ENCODE data around the gene OR10AD1. TPM values are rescaled to one million over a fixed set of nuclear protein-coding genes. Genes with fewer than 3 reads are reported as not detected.
"Not testable (repeated sequence)": the region's sequence is repeated elsewhere in the genome, so short reads cannot be mapped to it uniquely, and the experiment has no call there.

Gene OR10AD1
- total and polyA plus RNA-seq, 4 experiments from 2014 or later, result not detected

DNA sequence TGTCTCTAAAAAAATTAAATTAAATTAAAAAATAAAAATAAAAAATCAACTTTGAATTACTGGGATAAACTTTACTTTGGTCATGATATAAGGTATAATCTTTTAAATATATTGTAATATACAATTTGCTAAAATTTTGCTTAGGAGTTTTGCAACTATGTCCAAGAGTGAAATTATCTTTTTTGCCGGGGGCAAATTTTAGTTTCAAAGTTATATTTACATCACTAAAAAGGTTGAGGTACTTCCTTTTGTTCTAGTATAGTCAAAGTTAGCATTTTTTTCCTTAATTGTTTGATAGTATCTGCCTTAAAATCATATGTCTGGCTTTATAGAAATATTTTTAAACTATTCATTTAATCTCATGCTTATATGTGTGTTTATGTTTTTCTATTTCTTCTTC is 17.6 kb upstream of the OR10AD1 start:
- H3K4me1 Mint-ChIP-seq, result peaks cover 0 to 2% (median 0%) of the 10 kb centered on the region in 4 donors
- H3K4me3 Mint-ChIP-seq, result no peak overlapping the region
- Histone ChIP-seq H3K27ac (ENCODE audit: low read depth, low read length) (no peak overlapping the region), H3K4me3 (ENCODE audit: low read length in 2 of 2) (no peak overlapping the region), H3K4me1 (ENCODE audit: insufficient read depth, low read length) (no peaks in the 10 kb centered on the region), H3K9me3 (ENCODE audit: control insufficient read depth in 1 of 2, low read length in 2 of 2) (no peaks in the 10 kb centered on the region), H3K36me3 (ENCODE audit: insufficient read depth, low read length) (no peaks in the 10 kb centered on the region), H3K27me3 (ENCODE audit: insufficient read depth, low read length) (peaks cover 11% of the 10 kb centered on the region)
- ChIA-PET CTCF (ENCODE audit: partially characterized antibody) (no interaction called here), POLR2A (ENCODE audit: partially characterized antibody) (no interaction called here)
- peaks cover 0 to 2% (median 0%) of the 10 kb centered on the region in 8 donors for H3K9me3 Mint-ChIP-seq
- no peaks in the 10 kb centered on the region for H3K36me3 Mint-ChIP-seq
- DNase-seq, result no peak
- no peak overlapping the region for H3K27ac Mint-ChIP-seq
- peaks cover 2 to 11% of the 10 kb centered on the region in 2 donors for H3K27me3 Mint-ChIP-seq
- intact Hi-C loops (cut with micrococcal nuclease), result no loop called here

DNA sequence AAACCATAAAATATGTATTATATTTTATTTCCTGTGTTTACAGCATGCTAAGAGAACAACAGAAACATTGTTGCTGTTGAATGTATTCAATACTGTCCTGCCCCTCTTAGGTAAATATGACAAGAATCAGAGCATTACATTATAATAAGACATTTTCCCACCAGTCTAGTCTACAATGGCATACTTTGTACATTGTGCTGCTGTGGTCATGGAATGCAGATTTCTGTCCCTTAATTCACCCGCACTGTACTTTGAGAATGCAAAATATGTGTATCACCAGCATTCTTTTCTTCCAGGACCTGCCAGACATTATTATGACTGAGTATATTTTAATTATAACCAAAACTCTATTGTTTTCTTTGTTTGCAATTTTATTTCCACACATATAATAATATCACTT is 16.5 kb upstream of the OR10AD1 start:
- Mint-ChIP-seq H3K27ac (no peak overlapping the region), H3K36me3 (no peaks in the 10 kb centered on the region), H3K4me1 (peaks cover 0 to 2% (median 0%) of the 10 kb centered on the region in 4 donors), H3K4me3 (no peak overlapping the region), H3K9me3 (peaks cover 0 to under 1% (median 0%) of the 10 kb centered on the region in 8 donors), H3K27me3 (peaks cover 1 to 8% of the 10 kb centered on the region in 2 donors)
- DNase-seq, result no peak
- intact Hi-C loops (cut with micrococcal nuclease), result no loop called here
- Histone ChIP-seq H3K4me1 (ENCODE audit: insufficient read depth, low read length) (no peaks in the 10 kb centered on the region), H3K4me3 (ENCODE audit: low read length in 2 of 2) (no peak overlapping the region), H3K36me3 (ENCODE audit: insufficient read depth, low read length) (no peaks in the 10 kb centered on the region), H3K27ac (ENCODE audit: low read depth, low read length) (no peak overlapping the region), H3K27me3 (ENCODE audit: insufficient read depth, low read length) (peaks cover 7% of the 10 kb centered on the region), H3K9me3 (ENCODE audit: control insufficient read depth in 1 of 2, low read length in 2 of 2) (no peaks in the 10 kb centered on the region)
- ChIA-PET CTCF (ENCODE audit: partially characterized antibody) (no interaction called here), POLR2A (ENCODE audit: partially characterized antibody) (no interaction called here)

- POLR2A ChIA-PET (ENCODE audit: partially characterized antibody), result no interaction called here
- Mint-ChIP-seq H3K4me3 (no peak overlapping the region), H3K27ac (no peak overlapping the region), H3K36me3 (no peaks in the 10 kb centered on the region), H3K4me1 (peaks cover 3 to 16% (median 12%) of the 10 kb centered on the region in 4 donors), H3K27me3 (peaks cover 0 to 10% of the 10 kb centered on the region in 2 donors), H3K9me3 (peaks cover 0 to 6% (median 2%) of the 10 kb centered on the region in 8 donors)
- Histone ChIP-seq H3K36me3 (ENCODE audit: insufficient read depth, low read length) (no peaks in the 10 kb centered on the region), H3K27ac (ENCODE audit: low read depth, low read length) (no peak overlapping the region), H3K4me1 (ENCODE audit: insufficient read depth, low read length) (no peaks in the 10 kb centered on the region), H3K27me3 (ENCODE audit: insufficient read depth, low read length) (peaks cover 7% of the 10 kb centered on the region), H3K4me3 (ENCODE audit: low read length in 2 of 2) (no peak overlapping the region), H3K9me3 (ENCODE audit: control insufficient read depth in 1 of 2, low read length in 2 of 2) (no peaks in the 10 kb centered on the region)
- CTCF ChIA-PET (ENCODE audit: partially characterized antibody), result no interaction called here
- no peak for DNase-seq
- intact Hi-C loops (cut with micrococcal nuclease), result no loop called here
Observed at GRCh38 chr12:48216785-48217184, 13.7 kb upstream of the OR10AD1 start.

DNA sequence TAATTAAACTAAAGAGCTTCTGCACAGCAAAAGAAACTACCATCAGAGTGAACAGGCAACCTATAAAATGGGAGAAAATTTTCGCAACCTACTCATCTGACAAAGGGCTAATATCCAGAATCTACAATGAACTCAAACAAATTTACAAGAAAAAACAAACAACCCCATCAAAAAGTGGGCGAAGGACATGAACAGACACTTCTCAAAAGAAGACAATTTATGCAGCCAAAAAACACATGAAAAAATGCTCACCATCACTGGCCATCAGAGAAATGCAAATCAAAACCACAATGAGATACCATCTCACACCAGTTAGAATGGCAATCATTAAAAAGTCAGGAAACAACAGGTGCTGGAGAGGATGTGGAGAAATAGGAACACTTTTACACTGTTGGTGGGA is 6.4 kb upstream of the OR10AD1 start:
- peaks cover 0 to 13% of the 10 kb centered on the region in 2 donors for H3K9me3 ChIP-seq (ENCODE audit: control insufficient read depth in 1 of 2, low read length in 2 of 2)
- intact Hi-C loops (cut with micrococcal nuclease); H3K4me1 ChIP-seq (ENCODE audit: insufficient read depth, low read length); H3K36me3 ChIP-seq (ENCODE audit: insufficient read depth, low read length); DNase-seq; H3K27ac Mint-ChIP-seq; CTCF ChIA-PET (ENCODE audit: partially characterized antibody); H3K27ac ChIP-seq (ENCODE audit: low read depth, low read length); H3K4me3 Mint-ChIP-seq; H3K4me3 ChIP-seq (ENCODE audit: low read length in 2 of 2); H3K27me3 Mint-ChIP-seq; POLR2A ChIA-PET (ENCODE audit: partially characterized antibody); H3K27me3 ChIP-seq (ENCODE audit: insufficient read depth, low read length): not testable (repeated sequence)
- Mint-ChIP-seq H3K9me3 (peaks cover 3 to 46% (median 36%) of the 10 kb centered on the region in 8 donors), H3K4me1 (peaks cover 3 to 19% (median 11%) of the 10 kb centered on the region in 4 donors), H3K36me3 (peaks cover 19% of the 10 kb centered on the region in 2 donors)

- intact Hi-C loops (cut with micrococcal nuclease), result no loop called here
- peak overlapping the region in 3 of 8 donors; percentile 6 to 50 (median 22) for H3K4me3 Mint-ChIP-seq
- H3K27me3 Mint-ChIP-seq, result no peaks in the 10 kb centered on the region
- DNase-seq, result no peak
- H3K9me3 ChIP-seq (ENCODE audit: control insufficient read depth in 1 of 2, low read length in 2 of 2), result peaks cover 0 to 13% of the 10 kb centered on the region in 2 donors
- CTCF ChIA-PET (ENCODE audit: partially characterized antibody), result interaction anchor here (1.4 kb wide), 1 partner anchor 13 kb away, joined by 5 read pairs; no protein-coding TSS in a partner anchor
- POLR2A ChIA-PET (ENCODE audit: partially characterized antibody), result no interaction called here
- H3K36me3 Mint-ChIP-seq, result peaks cover 55 to 60% of the 10 kb centered on the region in 2 donors
- H3K4me3 ChIP-seq (ENCODE audit: low read length in 2 of 2), result no peak overlapping the region
- H3K4me1 Mint-ChIP-seq, result peaks cover 23 to 57% (median 34%) of the 10 kb centered on the region in 4 donors
- H3K27ac ChIP-seq (ENCODE audit: low read depth, low read length), result no peak overlapping the region
- H3K4me1 ChIP-seq (ENCODE audit: insufficient read depth, low read length), result peaks cover 37% of the 10 kb centered on the region
- peak overlapping the region in 1 of 7 donors; percentile 72 for H3K27ac Mint-ChIP-seq
- H3K36me3 ChIP-seq (ENCODE audit: insufficient read depth, low read length), result no peaks in the 10 kb centered on the region
- no peaks in the 10 kb centered on the region for H3K27me3 ChIP-seq (ENCODE audit: insufficient read depth, low read length)
- peaks cover 5 to 55% (median 37%) of the 10 kb centered on the region in 8 donors for H3K9me3 Mint-ChIP-seq
Observed at GRCh38 chr12:48202766-48203165, 326 bp downstream of the OR10AD1 start.

DNA sequence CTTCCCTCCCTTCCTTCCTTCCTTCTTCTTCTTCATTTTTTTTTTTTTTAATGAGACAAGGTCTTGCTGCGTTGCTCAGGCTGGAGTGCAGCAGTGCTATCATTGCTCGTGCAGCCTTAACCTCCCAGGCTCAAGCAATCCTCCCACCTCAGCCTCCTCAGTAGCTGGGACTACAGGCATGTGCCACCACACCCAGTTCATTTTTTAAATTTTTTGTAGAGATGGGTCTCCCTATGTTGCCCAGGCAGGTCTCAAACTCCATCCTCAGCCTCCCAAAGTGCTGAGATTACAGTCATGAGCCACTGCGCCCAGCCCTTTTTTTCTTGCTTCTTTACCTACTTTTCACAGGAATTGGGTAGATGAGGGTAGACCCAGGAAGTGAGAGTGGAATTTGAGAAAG is 1.6 kb downstream of the OR10AD1 start:
- H3K4me3 ChIP-seq (ENCODE audit: low read length in 2 of 2), result no peak overlapping the region
- peaks cover 42% of the 10 kb centered on the region for H3K4me1 ChIP-seq (ENCODE audit: insufficient read depth, low read length)
- no peak for DNase-seq
- Mint-ChIP-seq H3K9me3 (peaks cover 3 to 43% (median 24%) of the 10 kb centered on the region in 8 donors), H3K27ac (peak overlapping the region in 5 of 7 donors; percentile 22 to 98 (median 77)), H3K27me3 (no peaks in the 10 kb centered on the region), H3K36me3 (peaks cover 52 to 54% of the 10 kb centered on the region in 2 donors), H3K4me1 (peaks cover 25 to 62% (median 40%) of the 10 kb centered on the region in 4 donors), H3K4me3 (peak overlapping the region in 4 of 8 donors; percentile 11 to 94 (median 30))
- no peak overlapping the region for H3K27ac ChIP-seq (ENCODE audit: low read depth, low read length)
- intact Hi-C loops (cut with micrococcal nuclease), result no loop called here
- no peaks in the 10 kb centered on the region for H3K36me3 ChIP-seq (ENCODE audit: insufficient read depth, low read length)
- H3K9me3 ChIP-seq (ENCODE audit: control insufficient read depth in 1 of 2, low read length in 2 of 2), result peaks cover 0 to 5% of the 10 kb centered on the region in 2 donors
- CTCF ChIA-PET (ENCODE audit: partially characterized antibody), result interaction anchor here (0.7 to 1.4 kb wide), 2 partner anchors 12 to 18 kb away, joined by 3 to 5 read pairs; partner anchors contain the start of gene CCDC184
- POLR2A ChIA-PET (ENCODE audit: partially characterized antibody), result interaction anchor here (0.6 to 5.1 kb wide), 3 partner anchors 43 to 1622 kb away, joined by 3 to 82 read pairs (median 4); partner anchors contain the start of genes ASB8 and KANSL2
- no peaks in the 10 kb centered on the region for H3K27me3 ChIP-seq (ENCODE audit: insufficient read depth, low read length)

DNA sequence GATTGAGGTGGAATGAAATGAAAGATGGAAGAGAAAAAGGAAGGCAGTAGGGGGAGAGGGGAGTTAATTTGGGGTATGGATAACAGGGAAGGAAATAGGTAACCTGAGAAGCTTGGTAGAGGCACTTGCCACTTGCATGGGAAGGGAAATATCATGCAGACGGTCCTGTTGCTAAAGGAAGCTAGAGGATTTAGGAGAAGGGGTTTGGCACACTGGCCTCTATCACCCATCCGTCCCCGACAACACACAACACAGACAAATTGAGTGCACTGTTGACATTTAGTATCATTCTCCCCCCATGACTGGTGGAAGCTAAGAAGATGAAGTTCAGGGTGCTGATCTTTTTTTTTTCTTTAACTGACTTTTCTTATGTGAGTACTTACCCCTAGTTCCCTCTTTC is 2.0 kb downstream of the OR10AD1 start:
- Mint-ChIP-seq H3K36me3 (peaks cover 48 to 50% of the 10 kb centered on the region in 2 donors), H3K9me3 (peaks cover 0 to 38% (median 20%) of the 10 kb centered on the region in 8 donors), H3K4me3 (peak overlapping the region in 7 of 8 donors; percentile 37 to 94 (median 86)), H3K4me1 (peaks cover 26 to 62% (median 41%) of the 10 kb centered on the region in 4 donors), H3K27me3 (no peaks in the 10 kb centered on the region), H3K27ac (peak overlapping the region; percentile 49 to 100 (median 97))
- Histone ChIP-seq H3K36me3 (ENCODE audit: insufficient read depth, low read length) (no peaks in the 10 kb centered on the region), H3K4me3 (ENCODE audit: low read length in 2 of 2) (no peak overlapping the region), H3K27ac (ENCODE audit: low read depth, low read length) (peak overlapping the region; percentile 99), H3K9me3 (ENCODE audit: control insufficient read depth in 1 of 2, low read length in 2 of 2) (peaks cover 0 to 5% of the 10 kb centered on the region in 2 donors), H3K27me3 (ENCODE audit: insufficient read depth, low read length) (no peaks in the 10 kb centered on the region), H3K4me1 (ENCODE audit: insufficient read depth, low read length) (peaks cover 42% of the 10 kb centered on the region)
- no peak for DNase-seq
- CTCF ChIA-PET (ENCODE audit: partially characterized antibody), result interaction anchor here (0.7 to 6.1 kb wide), 7 partner anchors 10 to 44 kb away, joined by 3 to 127 read pairs (median 5); partner anchors contain the start of genes ASB8 and CCDC184
- POLR2A ChIA-PET (ENCODE audit: partially characterized antibody), result interaction anchor here (0.6 to 5.1 kb wide), 4 partner anchors 43 to 1623 kb away, joined by 3 to 82 read pairs (median 16); partner anchors contain the start of genes ASB8, KANSL2 and SENP1
- intact Hi-C loops (cut with micrococcal nuclease), result no loop called here

Measured in CD4-positive, alpha-beta memory T cell (primary cell).